WTC11 (cell line): ENCODE data around the gene PDZRN4.

ENCODE experiments used
- GABPB1 ChIP-seq: sonication (generic); formaldehyde crosslinking; IDR thresholded peaks from 2 replicates; pipeline ENCODE4 v1.8.1; 2023; ENCODE audit warnings: mild to moderate bottlenecking, missing genetic modification reagents
- NFYB ChIP-seq: sonication (generic); formaldehyde crosslinking; conservative IDR thresholded peaks from 2 replicates; pipeline ENCODE4 v1.8.0; 2022; ENCODE audit warnings: low read depth, missing genetic modification reagents
- SP1 ChIP-seq: sonication (generic); formaldehyde crosslinking; conservative IDR thresholded peaks from 2 replicates; pipeline ENCODE4 v1.8.1; 2022; ENCODE audit warnings: missing genetic modification reagents
- TEAD4 ChIP-seq: sonication (generic); formaldehyde crosslinking; IDR thresholded peaks from 2 replicates; pipeline ENCODE4 v1.8.0; 2022; ENCODE audit warnings: mild to moderate bottlenecking, missing genetic modification reagents
- ZNF121 ChIP-seq: sonication (generic); formaldehyde crosslinking; IDR thresholded peaks from 2 replicates; pipeline ENCODE4 v1.8.0; 2023; ENCODE audit warnings: missing genetic modification reagents
- ZNF219 ChIP-seq: sonication (generic); formaldehyde crosslinking; IDR thresholded peaks from 2 replicates; pipeline ENCODE4 v1.8.0; 2023; ENCODE audit warnings: missing genetic modification reagents, mild to moderate bottlenecking, borderline replicate concordance
- TF ChIP-seq, protein P1 (sequence below): sonication (generic); formaldehyde crosslinking; IDR thresholded peaks from 2 replicates; pipeline ENCODE4 v1.8.0; 2023; ENCODE audit warnings: missing genetic modification reagents, mild to moderate bottlenecking, borderline replicate concordance
- TF ChIP-seq, protein P2 (sequence below): fragments of 200-600 bp; IDR thresholded peaks from 2 replicates; pipeline ENCODE4 v1.8.0; 2022; ENCODE audit warnings: antibody characterized with exemption
- TF ChIP-seq, protein P3 (sequence below): sonication (generic); formaldehyde crosslinking; IDR thresholded peaks from 2 replicates; pipeline ENCODE4 v1.8.1; 2023; ENCODE audit warnings: mild to moderate bottlenecking, missing genetic modification reagents, borderline replicate concordance
- TF ChIP-seq, protein P4 (sequence below): sonication (generic); formaldehyde crosslinking; IDR thresholded peaks from 2 replicates; pipeline ENCODE4 v1.8.1; 2022; ENCODE audit warnings: low read depth, missing genetic modification reagents, borderline replicate concordance

DNA sequence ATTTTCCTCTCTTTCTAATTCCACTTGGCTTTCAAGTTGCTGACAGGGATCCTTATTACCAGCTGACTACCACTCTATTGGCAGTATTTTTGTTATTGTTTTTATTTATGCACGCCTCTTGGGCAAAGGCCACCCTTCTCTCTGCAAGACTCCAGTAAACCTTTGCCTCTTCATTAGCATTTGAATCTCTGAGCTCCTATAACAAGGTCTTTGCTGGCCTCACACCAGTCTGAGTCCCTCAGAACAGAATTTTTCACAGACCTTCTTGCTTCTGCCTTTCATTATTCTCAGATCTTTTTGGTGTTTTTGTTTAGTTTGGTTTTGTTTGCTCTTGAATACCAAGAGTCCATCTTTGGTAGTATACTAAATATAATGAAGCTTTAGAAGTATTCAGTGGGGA lies 145.9 kb downstream of the PDZRN4 start:
- TF ChIP-seq SP1 (CRISPR knock-in tag) = no peak
- TF ChIP-seq NFYB (CRISPR knock-in tag) = no peak
- TF ChIP-seq, protein P1, sequence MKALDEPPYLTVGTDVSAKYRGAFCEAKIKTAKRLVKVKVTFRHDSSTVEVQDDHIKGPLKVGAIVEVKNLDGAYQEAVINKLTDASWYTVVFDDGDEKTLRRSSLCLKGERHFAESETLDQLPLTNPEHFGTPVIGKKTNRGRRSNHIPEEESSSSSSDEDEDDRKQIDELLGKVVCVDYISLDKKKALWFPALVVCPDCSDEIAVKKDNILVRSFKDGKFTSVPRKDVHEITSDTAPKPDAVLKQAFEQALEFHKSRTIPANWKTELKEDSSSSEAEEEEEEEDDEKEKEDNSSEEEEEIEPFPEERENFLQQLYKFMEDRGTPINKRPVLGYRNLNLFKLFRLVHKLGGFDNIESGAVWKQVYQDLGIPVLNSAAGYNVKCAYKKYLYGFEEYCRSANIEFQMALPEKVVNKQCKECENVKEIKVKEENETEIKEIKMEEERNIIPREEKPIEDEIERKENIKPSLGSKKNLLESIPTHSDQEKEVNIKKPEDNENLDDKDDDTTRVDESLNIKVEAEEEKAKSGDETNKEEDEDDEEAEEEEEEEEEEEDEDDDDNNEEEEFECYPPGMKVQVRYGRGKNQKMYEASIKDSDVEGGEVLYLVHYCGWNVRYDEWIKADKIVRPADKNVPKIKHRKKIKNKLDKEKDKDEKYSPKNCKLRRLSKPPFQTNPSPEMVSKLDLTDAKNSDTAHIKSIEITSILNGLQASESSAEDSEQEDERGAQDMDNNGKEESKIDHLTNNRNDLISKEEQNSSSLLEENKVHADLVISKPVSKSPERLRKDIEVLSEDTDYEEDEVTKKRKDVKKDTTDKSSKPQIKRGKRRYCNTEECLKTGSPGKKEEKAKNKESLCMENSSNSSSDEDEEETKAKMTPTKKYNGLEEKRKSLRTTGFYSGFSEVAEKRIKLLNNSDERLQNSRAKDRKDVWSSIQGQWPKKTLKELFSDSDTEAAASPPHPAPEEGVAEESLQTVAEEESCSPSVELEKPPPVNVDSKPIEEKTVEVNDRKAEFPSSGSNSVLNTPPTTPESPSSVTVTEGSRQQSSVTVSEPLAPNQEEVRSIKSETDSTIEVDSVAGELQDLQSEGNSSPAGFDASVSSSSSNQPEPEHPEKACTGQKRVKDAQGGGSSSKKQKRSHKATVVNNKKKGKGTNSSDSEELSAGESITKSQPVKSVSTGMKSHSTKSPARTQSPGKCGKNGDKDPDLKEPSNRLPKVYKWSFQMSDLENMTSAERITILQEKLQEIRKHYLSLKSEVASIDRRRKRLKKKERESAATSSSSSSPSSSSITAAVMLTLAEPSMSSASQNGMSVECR (CRISPR knock-in tag) = no peak
- TF ChIP-seq, protein P2, sequence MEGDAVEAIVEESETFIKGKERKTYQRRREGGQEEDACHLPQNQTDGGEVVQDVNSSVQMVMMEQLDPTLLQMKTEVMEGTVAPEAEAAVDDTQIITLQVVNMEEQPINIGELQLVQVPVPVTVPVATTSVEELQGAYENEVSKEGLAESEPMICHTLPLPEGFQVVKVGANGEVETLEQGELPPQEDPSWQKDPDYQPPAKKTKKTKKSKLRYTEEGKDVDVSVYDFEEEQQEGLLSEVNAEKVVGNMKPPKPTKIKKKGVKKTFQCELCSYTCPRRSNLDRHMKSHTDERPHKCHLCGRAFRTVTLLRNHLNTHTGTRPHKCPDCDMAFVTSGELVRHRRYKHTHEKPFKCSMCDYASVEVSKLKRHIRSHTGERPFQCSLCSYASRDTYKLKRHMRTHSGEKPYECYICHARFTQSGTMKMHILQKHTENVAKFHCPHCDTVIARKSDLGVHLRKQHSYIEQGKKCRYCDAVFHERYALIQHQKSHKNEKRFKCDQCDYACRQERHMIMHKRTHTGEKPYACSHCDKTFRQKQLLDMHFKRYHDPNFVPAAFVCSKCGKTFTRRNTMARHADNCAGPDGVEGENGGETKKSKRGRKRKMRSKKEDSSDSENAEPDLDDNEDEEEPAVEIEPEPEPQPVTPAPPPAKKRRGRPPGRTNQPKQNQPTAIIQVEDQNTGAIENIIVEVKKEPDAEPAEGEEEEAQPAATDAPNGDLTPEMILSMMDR = no peak
- no peak for TF ChIP-seq ZNF219 (CRISPR knock-in tag)
- TF ChIP-seq GABPB1 (CRISPR knock-in tag) = no peak
- TF ChIP-seq, protein P3, sequence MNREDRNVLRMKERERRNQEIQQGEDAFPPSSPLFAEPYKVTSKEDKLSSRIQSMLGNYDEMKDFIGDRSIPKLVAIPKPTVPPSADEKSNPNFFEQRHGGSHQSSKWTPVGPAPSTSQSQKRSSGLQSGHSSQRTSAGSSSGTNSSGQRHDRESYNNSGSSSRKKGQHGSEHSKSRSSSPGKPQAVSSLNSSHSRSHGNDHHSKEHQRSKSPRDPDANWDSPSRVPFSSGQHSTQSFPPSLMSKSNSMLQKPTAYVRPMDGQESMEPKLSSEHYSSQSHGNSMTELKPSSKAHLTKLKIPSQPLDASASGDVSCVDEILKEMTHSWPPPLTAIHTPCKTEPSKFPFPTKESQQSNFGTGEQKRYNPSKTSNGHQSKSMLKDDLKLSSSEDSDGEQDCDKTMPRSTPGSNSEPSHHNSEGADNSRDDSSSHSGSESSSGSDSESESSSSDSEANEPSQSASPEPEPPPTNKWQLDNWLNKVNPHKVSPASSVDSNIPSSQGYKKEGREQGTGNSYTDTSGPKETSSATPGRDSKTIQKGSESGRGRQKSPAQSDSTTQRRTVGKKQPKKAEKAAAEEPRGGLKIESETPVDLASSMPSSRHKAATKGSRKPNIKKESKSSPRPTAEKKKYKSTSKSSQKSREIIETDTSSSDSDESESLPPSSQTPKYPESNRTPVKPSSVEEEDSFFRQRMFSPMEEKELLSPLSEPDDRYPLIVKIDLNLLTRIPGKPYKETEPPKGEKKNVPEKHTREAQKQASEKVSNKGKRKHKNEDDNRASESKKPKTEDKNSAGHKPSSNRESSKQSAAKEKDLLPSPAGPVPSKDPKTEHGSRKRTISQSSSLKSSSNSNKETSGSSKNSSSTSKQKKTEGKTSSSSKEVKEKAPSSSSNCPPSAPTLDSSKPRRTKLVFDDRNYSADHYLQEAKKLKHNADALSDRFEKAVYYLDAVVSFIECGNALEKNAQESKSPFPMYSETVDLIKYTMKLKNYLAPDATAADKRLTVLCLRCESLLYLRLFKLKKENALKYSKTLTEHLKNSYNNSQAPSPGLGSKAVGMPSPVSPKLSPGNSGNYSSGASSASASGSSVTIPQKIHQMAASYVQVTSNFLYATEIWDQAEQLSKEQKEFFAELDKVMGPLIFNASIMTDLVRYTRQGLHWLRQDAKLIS (CRISPR knock-in tag) = no peak
- no peak for TF ChIP-seq TEAD4 (CRISPR knock-in tag)
- TF ChIP-seq, protein P4, sequence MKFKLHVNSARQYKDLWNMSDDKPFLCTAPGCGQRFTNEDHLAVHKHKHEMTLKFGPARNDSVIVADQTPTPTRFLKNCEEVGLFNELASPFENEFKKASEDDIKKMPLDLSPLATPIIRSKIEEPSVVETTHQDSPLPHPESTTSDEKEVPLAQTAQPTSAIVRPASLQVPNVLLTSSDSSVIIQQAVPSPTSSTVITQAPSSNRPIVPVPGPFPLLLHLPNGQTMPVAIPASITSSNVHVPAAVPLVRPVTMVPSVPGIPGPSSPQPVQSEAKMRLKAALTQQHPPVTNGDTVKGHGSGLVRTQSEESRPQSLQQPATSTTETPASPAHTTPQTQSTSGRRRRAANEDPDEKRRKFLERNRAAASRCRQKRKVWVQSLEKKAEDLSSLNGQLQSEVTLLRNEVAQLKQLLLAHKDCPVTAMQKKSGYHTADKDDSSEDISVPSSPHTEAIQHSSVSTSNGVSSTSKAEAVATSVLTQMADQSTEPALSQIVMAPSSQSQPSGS = no peak
- no peak for TF ChIP-seq ZNF121 (CRISPR knock-in tag)
